Stomach smooth muscle (tissue), 2 donors: ENCODE data around the gene RGS12.

Source experiments
- H3K27ac ChIP-seq: one replicate; pipeline ENCODE4 v1.7.0; 2013; ENCODE audit warnings: mild to moderate bottlenecking, low read length, inconsistent platforms
- H3K27me3 ChIP-seq, 2 donors: one replicate each; pipeline ENCODE4 v1.7.0; 2013; ENCODE audit warnings: low read length in 2 of 2; ENCODE audit not compliant: insufficient read depth in 2 of 2, control insufficient read depth in 1 of 2
- H3K36me3 ChIP-seq, 2 donors: one replicate each; pipeline ENCODE4 v1.7.0; 2013; ENCODE audit warnings: low read length in 2 of 2; ENCODE audit not compliant: control insufficient read depth in 2 of 2, insufficient read depth in 2 of 2
- H3K4me1 ChIP-seq: one replicate; pipeline ENCODE4 v1.7.0; 2013; ENCODE audit warnings: low read length; ENCODE audit not compliant: control insufficient read depth, insufficient read depth
- H3K4me3 ChIP-seq, 2 donors: one replicate each; pipeline ENCODE4 v1.7.0; 2013; ENCODE audit warnings: low read length in 2 of 2
- H3K9ac ChIP-seq, 2 donors: one replicate each; pipeline ENCODE4 v1.7.0; 2013; ENCODE audit warnings: low read length in 2 of 2, mild to moderate bottlenecking in 1 of 2
- H3K9me3 ChIP-seq, 2 donors: one replicate each; pipeline ENCODE4 v1.7.0; 2013; ENCODE audit warnings: low read length in 2 of 2; ENCODE audit not compliant: control insufficient read depth in 2 of 2
- donor health status: healthy.
- donor health status: Pancreatic carcinoma.

RGS12 gene

DNA sequence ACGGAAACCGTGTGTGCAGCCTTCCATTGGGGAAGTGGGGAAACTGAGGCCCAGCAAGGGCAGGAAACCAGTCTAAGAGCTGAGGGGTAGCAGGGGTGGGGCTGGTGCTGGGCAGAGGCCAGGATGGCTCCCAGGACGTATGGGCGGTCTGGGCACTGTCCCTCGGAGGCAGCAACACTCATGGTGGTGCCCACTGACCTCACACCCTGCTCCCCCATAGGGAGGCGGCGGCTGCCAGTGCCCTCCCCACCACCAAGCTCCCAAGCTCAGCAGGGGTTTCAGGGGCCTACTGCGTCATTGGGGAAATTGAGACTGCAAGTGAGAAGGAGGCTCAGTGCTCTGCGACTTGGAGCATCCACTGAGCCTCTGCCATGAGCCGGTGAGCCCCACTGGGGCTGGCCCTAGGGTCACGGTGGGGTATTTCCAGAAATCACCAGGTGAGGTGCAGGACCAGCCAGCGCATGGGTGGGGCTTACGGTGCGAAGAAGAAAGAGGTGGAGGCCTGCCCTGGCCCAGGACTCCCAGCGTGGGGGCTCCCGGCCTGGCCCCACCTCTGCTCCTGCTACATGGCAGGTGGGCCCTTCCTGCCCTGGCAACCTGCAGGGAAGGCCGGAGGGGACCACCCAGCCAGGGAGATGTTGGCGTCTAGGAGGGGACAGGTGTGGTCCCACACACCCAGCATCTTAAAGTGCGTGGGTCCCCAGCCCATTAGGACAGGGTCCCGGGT is 42.9 kb upstream of the RGS12 start:
- Histone ChIP-seq H3K36me3 (no peaks in the 10 kb centered on the region), H3K27me3 (no peaks in the 10 kb centered on the region), H3K27ac (no peak overlapping the region), H3K4me1 (peaks cover 13% of the 10 kb centered on the region), H3K4me3 (no peak overlapping the region), H3K9ac (no peak overlapping the region), H3K9me3 (no peaks in the 10 kb centered on the region)

DNA sequence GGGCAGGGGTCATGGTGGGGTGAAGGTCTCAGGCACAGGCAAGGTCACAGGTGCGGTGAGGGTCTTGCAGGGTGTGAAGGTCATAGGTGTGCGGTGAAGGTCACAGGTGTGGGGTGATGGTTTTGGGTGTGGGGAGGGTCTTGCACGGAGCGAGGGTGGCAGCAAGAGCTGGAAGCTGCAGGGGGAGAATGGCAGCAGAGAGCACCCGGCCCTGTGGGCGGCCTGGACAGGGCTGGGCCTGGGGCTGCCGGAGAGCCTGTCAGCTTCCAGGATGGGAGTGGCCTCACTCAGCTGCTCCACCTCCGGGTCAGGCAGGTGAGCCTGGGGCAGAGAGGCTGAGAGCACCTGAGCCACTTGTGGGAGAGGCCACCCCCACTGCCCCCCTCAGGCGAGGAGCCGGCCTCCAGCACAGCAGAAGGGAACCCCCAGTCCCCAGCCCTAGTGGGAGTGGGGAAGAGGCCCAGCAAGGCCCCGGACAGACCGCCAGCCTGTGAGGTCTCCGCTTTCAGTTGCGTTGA is 42.3 kb upstream of the RGS12 start:
- H3K4me3 ChIP-seq: no peak overlapping the region
- no peaks in the 10 kb centered on the region for H3K27me3 ChIP-seq
- no peaks in the 10 kb centered on the region for H3K9me3 ChIP-seq
- no peaks in the 10 kb centered on the region for H3K36me3 ChIP-seq
- no peak overlapping the region for H3K27ac ChIP-seq
- H3K4me1 ChIP-seq: peaks cover 13% of the 10 kb centered on the region
- no peak overlapping the region for H3K9ac ChIP-seq

DNA sequence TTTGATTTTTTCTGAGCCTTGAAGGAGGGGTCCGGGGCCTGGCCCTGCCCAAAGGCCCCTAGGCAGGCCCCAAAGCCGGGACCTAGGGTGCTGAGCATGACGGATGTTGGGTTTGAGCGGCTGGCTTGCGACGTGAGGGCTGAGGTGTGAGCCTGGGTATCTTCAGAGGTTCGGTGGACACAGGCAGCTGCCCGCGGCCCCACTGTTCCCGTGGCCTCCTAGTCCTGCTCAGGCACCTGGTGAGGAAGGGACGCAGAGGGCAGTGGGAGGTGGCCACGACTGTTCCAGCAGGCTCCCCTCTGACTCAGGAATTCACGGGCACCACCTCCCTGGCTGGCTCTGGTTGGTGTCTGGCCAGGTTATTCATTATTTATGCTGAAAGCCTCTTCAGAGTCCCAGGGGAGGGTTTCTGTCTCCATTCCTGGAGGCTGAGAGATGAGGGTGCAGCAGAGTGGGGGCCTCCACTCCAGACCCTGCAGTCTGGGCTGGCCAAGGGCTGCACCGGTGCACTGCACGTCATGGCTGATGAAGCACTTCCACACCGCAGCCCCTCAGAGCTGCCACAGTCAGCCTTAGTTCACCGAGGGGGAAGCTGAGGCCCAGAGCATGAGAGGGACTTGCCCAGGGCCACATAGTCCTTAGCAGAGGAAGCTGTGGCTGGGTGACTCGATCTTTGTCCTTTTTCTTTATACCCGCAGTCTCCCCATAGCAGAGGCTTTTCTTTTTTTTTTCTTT is 41.7 kb upstream of the RGS12 start:
- Histone ChIP-seq H3K9ac (no peak overlapping the region), H3K27me3 (no peaks in the 10 kb centered on the region), H3K27ac (no peak overlapping the region), H3K4me3 (no peak overlapping the region), H3K4me1 (peaks cover 13% of the 10 kb centered on the region), H3K36me3 (peaks cover 0 to under 1% of the 10 kb centered on the region in 2 donors), H3K9me3 (no peaks in the 10 kb centered on the region)

DNA sequence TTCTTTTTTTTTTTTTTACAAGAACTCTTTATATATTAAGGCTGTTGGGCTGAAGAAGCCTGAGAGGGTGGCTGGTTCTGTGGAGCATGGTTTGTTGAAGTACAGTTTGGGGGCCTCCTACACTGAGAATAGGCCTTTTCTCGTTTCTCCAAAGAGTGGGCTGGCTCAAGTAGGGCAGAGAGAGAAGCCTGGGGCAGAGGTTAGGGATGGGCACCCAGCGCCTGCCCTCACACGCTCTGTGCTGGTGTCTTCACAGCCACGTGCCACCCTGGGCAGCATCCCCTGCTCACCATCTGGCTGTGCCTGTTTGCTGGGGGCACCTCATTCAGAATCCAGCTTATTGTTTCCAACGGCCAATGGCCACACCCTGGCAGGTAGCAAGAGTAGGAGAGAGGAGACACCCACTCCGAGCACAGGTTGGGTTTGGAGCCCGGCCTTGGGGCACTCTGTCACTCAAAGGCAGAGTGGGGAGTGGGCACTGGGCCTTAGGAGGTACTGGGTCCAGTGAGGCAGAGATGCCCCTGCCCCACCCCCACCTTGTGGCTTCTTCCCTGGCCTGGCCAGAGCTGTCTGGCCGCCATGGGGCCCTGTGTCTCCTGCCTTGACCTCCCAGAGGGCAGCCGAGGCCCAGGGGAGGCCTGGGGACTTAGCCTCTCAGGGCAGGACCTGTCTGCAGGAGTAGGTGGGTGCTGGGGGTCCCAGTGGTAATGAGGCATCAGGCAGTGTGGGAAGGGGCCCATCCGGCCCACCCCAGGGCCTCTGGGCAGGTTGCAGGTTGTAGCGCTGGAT is 40.9 kb upstream of the RGS12 start:
- Histone ChIP-seq H3K9ac (no peak overlapping the region), H3K4me1 (peaks cover 7% of the 10 kb centered on the region), H3K27ac (no peak overlapping the region), H3K9me3 (no peaks in the 10 kb centered on the region), H3K27me3 (no peaks in the 10 kb centered on the region), H3K36me3 (peaks cover 0 to 4% of the 10 kb centered on the region in 2 donors), H3K4me3 (no peak overlapping the region)

DNA sequence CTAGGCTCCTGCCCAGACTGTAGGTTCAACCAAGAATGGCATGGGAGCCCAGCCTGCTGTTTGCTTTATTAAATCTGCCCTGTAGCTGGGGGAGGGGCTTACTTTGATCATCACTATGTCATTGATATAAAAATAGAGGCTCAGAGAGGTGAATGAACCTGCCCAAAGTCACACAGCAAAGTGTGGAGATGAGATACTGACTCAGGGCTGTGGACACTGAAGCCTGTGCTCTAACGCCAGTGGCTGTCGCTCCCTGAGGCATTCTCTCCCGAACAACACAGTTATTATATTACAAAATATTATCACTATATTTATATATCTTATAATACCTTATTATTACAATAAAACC is 40.4 kb upstream of the RGS12 start:
- Histone ChIP-seq H3K4me1 (peaks cover 7% of the 10 kb centered on the region), H3K27me3 (no peaks in the 10 kb centered on the region), H3K9me3 (no peaks in the 10 kb centered on the region), H3K9ac (no peak overlapping the region), H3K4me3 (no peak overlapping the region), H3K27ac (no peak overlapping the region), H3K36me3 (peaks cover 0 to 4% of the 10 kb centered on the region in 2 donors)

DNA sequence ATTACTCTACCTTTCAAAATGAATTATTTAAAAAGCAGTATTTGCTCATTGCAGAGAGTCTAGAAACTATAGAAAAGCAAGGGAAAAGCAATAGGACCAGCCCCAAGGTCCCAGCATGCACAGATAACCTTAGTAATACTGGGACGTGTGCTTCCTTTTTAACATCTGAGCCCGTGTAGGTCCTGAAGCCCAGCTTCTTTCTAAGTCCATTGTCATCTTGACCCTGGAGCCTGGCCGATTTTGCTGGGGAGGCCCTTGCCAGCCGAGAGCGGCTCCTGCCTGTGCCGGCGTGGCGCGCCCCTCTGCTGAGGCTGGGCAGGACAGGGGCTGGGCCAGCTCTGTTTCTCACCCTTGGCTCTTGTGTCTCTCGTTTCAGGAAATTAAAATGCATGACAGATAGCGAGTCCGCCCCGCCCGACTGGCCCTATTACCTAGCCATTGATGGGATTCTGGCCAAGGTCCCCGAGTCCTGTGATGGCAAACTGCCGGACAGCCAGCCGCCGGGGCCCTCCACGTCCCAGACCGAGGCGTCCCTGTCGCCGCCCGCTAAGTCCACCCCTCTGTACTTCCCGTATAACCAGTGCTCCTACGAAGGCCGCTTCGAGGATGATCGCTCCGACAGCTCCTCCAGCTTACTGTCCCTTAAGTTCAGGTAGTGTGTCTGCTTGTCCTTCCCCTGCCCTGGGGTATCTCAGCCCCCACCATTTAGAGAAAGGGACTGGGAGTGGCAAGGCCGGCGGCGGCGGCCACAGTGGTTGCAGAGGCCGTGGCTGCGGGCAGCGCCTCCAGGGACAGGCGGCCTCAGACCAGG is 39.8 kb upstream of the RGS12 start:
- Histone ChIP-seq H3K4me1 (peaks cover 7% of the 10 kb centered on the region), H3K9me3 (no peaks in the 10 kb centered on the region), H3K9ac (no peak overlapping the region), H3K27ac (no peak overlapping the region), H3K4me3 (no peak overlapping the region), H3K27me3 (no peaks in the 10 kb centered on the region), H3K36me3 (peaks cover 0 to 4% of the 10 kb centered on the region in 2 donors)

DNA sequence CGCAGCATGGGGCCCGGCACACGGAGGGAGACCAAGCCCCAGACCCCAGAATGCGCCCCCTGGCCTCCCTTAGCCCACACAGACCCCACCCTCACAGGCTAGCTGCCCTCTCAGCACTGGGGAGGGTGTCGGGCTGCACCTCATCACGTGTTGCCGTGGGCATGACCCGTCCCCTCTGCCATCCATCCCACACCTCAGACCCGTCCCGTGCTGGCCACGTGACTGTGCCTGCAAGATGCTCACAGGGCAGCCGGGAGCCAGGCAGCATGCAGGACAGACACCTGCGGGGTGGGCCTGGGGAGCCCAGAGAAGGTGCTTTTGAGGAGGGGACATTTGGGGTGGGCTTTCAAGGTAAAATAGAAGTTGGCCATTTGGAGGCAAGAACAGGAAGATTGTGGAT is 39.0 kb upstream of the RGS12 start:
- Histone ChIP-seq H3K4me3 (no peak overlapping the region), H3K4me1 (peaks cover 7% of the 10 kb centered on the region)

DNA sequence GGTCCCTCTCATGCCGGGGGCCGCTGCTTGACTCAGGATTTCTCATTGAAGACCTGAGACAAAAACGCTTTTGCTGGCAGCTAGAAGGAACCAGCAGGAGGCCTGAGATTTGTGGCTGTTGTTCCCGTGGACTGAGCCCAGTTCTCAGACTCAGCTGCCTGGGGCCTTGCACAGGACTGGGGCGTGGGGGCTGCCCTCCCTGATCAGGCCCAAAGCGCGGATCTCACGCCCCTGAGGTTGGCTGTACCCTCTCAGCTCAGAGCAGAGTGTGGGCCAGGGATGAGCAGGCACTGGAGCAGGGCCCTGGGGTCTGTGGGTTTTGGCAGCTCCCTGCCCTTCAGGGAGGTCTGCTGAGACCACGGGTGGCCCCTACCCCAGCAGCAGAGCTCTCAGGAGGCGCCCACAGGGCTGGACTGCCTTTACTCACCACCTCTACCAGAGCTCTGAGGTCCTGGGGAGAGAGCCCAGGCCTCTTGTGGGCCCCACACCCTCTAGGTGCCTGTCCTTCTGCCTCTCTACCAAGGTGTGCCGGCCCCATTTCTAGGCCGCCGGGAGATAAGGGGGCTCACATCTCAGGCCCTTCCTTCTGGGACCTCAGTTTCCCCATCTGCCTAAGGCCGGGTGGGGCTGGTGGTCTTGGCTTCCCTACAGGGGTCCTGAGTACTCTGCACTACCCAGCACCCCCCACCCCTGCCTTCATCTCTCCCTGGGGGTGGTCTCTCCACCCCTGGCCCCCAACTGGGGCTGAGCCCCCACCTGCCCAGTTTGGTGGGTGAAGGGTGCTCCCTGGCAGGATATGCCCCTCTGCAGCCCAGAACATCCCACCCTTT is 38.3 kb upstream of the RGS12 start:
- Histone ChIP-seq H3K27ac (no peak overlapping the region), H3K9ac (no peak overlapping the region), H3K9me3 (no peaks in the 10 kb centered on the region), H3K4me3 (no peak overlapping the region), H3K36me3 (peaks cover 0 to 4% of the 10 kb centered on the region in 2 donors), H3K4me1 (peaks cover 7% of the 10 kb centered on the region), H3K27me3 (no peaks in the 10 kb centered on the region)

More for the DNA sequence above, 39.0 kb upstream of the RGS12 start:
- Histone ChIP-seq H3K27ac (no peak overlapping the region), H3K36me3 (peaks cover 0 to 4% of the 10 kb centered on the region in 2 donors), H3K9ac (no peak overlapping the region), H3K9me3 (no peaks in the 10 kb centered on the region), H3K27me3 (no peaks in the 10 kb centered on the region)

DNA sequence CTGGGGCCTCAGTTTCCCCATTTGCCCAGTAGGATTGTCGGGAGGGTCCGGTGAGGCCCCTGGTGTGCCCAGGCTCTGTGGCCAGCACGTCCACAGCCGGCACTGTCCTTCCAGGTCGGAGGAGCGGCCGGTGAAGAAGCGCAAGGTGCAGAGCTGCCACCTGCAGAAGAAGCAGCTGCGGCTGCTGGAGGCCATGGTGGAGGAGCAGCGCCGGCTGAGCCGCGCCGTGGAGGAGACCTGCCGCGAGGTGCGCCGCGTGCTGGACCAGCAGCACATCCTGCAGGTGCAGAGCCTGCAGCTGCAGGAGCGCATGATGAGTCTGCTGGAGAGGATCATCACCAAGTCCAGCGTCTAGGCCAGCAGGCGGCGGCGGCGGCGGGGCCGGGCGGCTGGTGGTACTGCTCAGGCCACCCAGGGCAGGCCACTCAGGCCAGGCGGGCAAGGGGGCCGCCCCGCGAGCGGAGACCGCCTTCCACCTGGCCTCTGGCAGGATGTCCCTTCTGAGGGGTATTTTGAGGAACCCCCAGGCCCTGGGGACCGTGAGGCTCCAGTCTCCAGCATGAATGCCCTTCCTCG is 37.1 kb upstream of the RGS12 start:
- Histone ChIP-seq H3K9me3 (no peaks in the 10 kb centered on the region), H3K36me3 (peaks cover 0 to 4% of the 10 kb centered on the region in 2 donors)

More for the DNA sequence above, 37.1 kb upstream of the RGS12 start:
- no peak overlapping the region for H3K9ac ChIP-seq
- no peak overlapping the region for H3K27ac ChIP-seq
- no peak overlapping the region for H3K4me3 ChIP-seq
- peaks cover 2% of the 10 kb centered on the region for H3K4me1 ChIP-seq
- H3K27me3 ChIP-seq: no peaks in the 10 kb centered on the region
